IPS DF 6.9 (cell line): Measurements from ENCODE around the gene SAT1.
"Not testable (repeated sequence)": the region's sequence is repeated elsewhere in the genome, so short reads cannot be mapped to it uniquely, and the experiment has no call there.

Experiments
- DNase-seq: peaks from one replicate; pipeline ENCODE4 v3.0.0-alpha.2; 2013; ENCODE audit warnings: low read depth, low spot score
- H3K27ac ChIP-seq: one replicate; pipeline ENCODE4 v1.5.1; 2013; ENCODE audit warnings: low read length, control low read depth
- H3K27me3 ChIP-seq: 2 replicates; pipeline ENCODE4 v1.6.1; 2013; ENCODE audit warnings: mild to moderate bottlenecking, low read length; ENCODE audit not compliant: control insufficient read depth, insufficient read depth
- H3K36me3 ChIP-seq: 2 replicates; pipeline ENCODE4 v1.6.1; 2013; ENCODE audit warnings: low read length; ENCODE audit not compliant: control insufficient read depth, insufficient read depth
- H3K4me1 ChIP-seq: 2 replicates; pipeline ENCODE4 v1.6.1; 2013; ENCODE audit warnings: low read length; ENCODE audit not compliant: control insufficient read depth, insufficient read depth
- H3K4me3 ChIP-seq: 2 replicates; pipeline ENCODE4 v1.5.1; 2013; ENCODE audit warnings: mild to moderate bottlenecking, low read length
- H3K9me3 ChIP-seq: 2 replicates; pipeline ENCODE4 v1.6.1; 2013; ENCODE audit warnings: low read length, inconsistent platforms; ENCODE audit not compliant: control insufficient read depth, insufficient read depth
- WGBS: extraction: QIAGEN DNeasy Blood & Tissue Kit; methylation state at CpG from one replicate; pipeline ENCODE4 v1.1.7; 2013; ENCODE audit warnings: mixed read lengths, missing lambda C conversion rate; ENCODE audit not compliant: insufficient read length, insufficient coverage; 5-methylcytosine and 5-hydroxymethylcytosine counted together

SAT1 gene

GRCh38 chrX:23782863-23783588 is at the start of gene SAT1:
Gene SAT1 (plus strand): TSS chrX:23783173. CDS start chrX:23783352, 179 bp downstream.
- Histone ChIP-seq H3K27ac (no peak within 1 kb of the TSS), H3K4me1 (no peaks in the 10 kb centered on the region), H3K4me3 (peak within 1 kb of the TSS; percentile 61), H3K9me3 (no peaks in the 10 kb centered on the region), H3K36me3 (no peaks in the 10 kb centered on the region), H3K27me3 (no peaks in the 10 kb centered on the region)
- peak; percentile 48 for DNase-seq
- WGBS, result no CpG with 5 or more reads among the region's 58 CpGs

- H3K9me3 ChIP-seq, result no peaks in the 10 kb centered on the region
- no peak overlapping the region for H3K27ac ChIP-seq
- WGBS, result no CpG with 5 or more reads among the region's 3 CpGs
- no peak for DNase-seq
- H3K4me1 ChIP-seq, result no peaks in the 10 kb centered on the region
- no peak overlapping the region for H3K4me3 ChIP-seq
- no peaks in the 10 kb centered on the region for H3K36me3 ChIP-seq
- no peaks in the 10 kb centered on the region for H3K27me3 ChIP-seq
These were observed 46.9 kb upstream of the SAT1 start for GRCh38 chrX:23736030-23736429.

DNA sequence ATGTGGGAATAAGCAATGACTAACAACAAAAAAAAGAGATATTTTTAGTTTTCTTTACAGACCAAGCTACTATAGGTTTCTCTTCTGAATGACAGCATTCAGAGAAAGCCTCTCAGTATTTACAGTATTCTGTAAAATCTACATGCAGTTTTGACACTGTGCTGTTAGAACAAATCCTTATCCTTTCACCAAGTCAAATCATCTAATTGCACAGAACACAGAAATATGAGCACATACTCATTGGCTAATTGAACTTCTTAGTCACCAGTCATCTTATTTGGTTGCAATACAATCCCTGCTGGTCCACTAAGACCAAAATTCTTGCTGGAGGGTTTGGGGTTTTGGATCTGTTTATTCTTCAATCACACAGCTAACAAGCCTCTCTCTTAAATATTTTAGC is 45.6 kb upstream of the SAT1 start:
- Histone ChIP-seq H3K36me3 (no peaks in the 10 kb centered on the region), H3K4me3 (no peak overlapping the region), H3K9me3 (no peaks in the 10 kb centered on the region), H3K27ac (no peak overlapping the region), H3K4me1 (no peaks in the 10 kb centered on the region), H3K27me3 (no peaks in the 10 kb centered on the region)
- DNase-seq, result no peak

DNA sequence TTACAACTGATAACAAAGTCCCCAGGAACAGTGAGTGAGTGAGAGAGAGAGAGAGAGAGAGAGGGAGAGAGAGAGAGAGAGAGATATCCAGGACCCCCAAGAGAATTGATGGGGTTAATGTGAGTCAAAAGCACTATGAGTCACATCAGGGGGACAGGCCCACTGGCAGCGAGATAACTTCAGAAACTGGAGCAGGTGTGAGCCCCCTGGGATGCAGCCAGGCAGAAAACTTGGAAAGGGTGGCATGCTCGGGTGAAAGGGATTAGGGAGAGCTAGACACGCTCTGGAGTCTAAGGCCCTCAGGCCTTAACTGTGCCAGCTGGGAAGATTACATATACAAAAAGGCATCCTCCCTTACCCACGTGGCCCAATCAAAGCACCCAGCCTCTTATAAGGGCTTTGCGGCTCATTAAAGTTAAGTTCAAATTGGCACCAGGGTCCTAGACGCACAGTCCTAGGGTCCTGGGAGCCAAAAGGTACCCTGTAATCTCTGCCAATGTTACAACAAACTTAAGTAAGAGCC is 40.7 kb upstream of the SAT1 start:
- H3K27ac ChIP-seq, result no peak overlapping the region
- no peak for DNase-seq
- no CpG with 5 or more reads among the region's 6 CpGs for WGBS

GRCh38 chrX:23742697-23743622 is 40.0 kb upstream of the SAT1 start, which contains the start of gene ACOT9:
Gene ACOT9 (minus strand): TSS chrX:23743276. CDS start chrX:23743144, 132 bp downstream.
- H3K4me1 ChIP-seq, result no peaks in the 10 kb centered on the region
- H3K27ac ChIP-seq, result no peak within 1 kb of the TSS
- H3K4me3 ChIP-seq, result peak within 1 kb of the TSS; percentile 97
- no peaks in the 10 kb centered on the region for H3K27me3 ChIP-seq
- H3K36me3 ChIP-seq, result no peaks in the 10 kb centered on the region
- no peaks in the 10 kb centered on the region for H3K9me3 ChIP-seq
- DNase-seq, result peak; percentile 48
- no CpG with 5 or more reads among the region's 73 CpGs for WGBS

More for the DNA sequence above, 40.7 kb upstream of the SAT1 start:
- H3K36me3 ChIP-seq, result no peaks in the 10 kb centered on the region
- H3K4me3 ChIP-seq, result peak overlapping the region; percentile 97; the same call in 1 of the 2 replicates
- no peaks in the 10 kb centered on the region for H3K4me1 ChIP-seq
- no peaks in the 10 kb centered on the region for H3K9me3 ChIP-seq
- no peaks in the 10 kb centered on the region for H3K27me3 ChIP-seq

- H3K27ac ChIP-seq, H3K27me3 ChIP-seq, H3K9me3 ChIP-seq, H3K4me1 ChIP-seq, DNase-seq, H3K4me3 ChIP-seq, H3K36me3 ChIP-seq: not testable (repeated sequence)
- WGBS, result no CpG with 5 or more reads among the region's 14 CpGs
These were observed 39.4 kb upstream of the SAT1 start for GRCh38 chrX:23743623-23743971.

- no CpG with 5 or more reads among the region's 3 CpGs for WGBS
- no peak overlapping the region for H3K4me3 ChIP-seq
- H3K9me3 ChIP-seq, result no peaks in the 10 kb centered on the region
- no peaks in the 10 kb centered on the region for H3K27me3 ChIP-seq
- H3K4me1 ChIP-seq, result no peaks in the 10 kb centered on the region
- H3K36me3 ChIP-seq, result no peaks in the 10 kb centered on the region
- DNase-seq, result no peak
- no peak overlapping the region for H3K27ac ChIP-seq
These were observed 37.2 kb upstream of the SAT1 start for GRCh38 chrX:23745786-23746185.

DNA sequence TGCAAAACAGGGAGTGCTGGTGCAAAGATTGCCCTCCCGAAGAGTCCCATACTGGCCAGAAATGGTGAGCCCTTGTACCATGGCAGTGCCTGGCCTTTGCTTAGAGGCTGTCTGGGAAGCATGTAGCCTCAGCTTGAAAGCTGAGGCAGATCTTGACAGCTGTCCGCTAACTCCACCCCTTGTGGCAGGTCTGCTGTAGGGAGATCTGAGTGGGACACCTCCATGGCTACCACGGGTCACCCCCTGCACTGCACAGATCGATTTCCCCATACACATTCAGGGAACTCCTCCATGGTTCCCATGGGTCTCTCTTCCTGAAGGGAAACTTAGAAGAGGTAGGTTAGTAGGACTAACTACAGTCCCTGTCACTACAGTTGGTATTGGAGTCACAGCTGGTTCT is 33.8 kb upstream of the SAT1 start:
- H3K27me3 ChIP-seq, result no peaks in the 10 kb centered on the region
- no peaks in the 10 kb centered on the region for H3K36me3 ChIP-seq
- WGBS, result no CpG with 5 or more reads among the region's 4 CpGs

DNA sequence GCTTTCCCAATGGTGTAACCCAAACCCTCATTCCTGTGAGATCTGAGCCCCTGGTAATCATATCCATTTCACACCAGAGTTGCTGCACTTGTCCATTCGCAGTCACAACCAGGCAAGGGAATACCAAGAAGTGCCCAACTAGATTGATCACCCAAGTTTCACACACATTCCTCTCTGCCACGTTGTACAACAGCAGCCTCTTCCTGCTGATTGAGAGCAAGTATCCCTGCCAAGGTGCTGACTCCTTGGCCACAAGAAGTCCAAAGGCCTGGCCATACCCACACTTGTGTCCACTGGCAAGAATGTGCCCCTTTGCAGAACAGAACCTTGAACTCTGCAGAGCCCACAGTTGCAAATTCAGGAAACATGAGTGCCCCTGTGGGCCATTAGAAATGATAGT is 33.4 kb upstream of the SAT1 start:
- DNase-seq, result no peak
- H3K36me3 ChIP-seq, result no peaks in the 10 kb centered on the region
- no peak overlapping the region for H3K27ac ChIP-seq
- no peaks in the 10 kb centered on the region for H3K4me1 ChIP-seq
- no peaks in the 10 kb centered on the region for H3K9me3 ChIP-seq
- WGBS, result no CpG with 5 or more reads among the region's 2 CpGs
- H3K4me3 ChIP-seq, result no peak overlapping the region
- no peaks in the 10 kb centered on the region for H3K27me3 ChIP-seq

More for the DNA sequence above, 33.8 kb upstream of the SAT1 start:
- DNase-seq, result no peak
- H3K4me1 ChIP-seq, result no peaks in the 10 kb centered on the region
- no peak overlapping the region for H3K27ac ChIP-seq
- H3K4me3 ChIP-seq, result no peak overlapping the region
- H3K9me3 ChIP-seq, result no peaks in the 10 kb centered on the region

- DNase-seq, result no peak
- H3K27ac ChIP-seq, result no peak overlapping the region
- H3K4me1 ChIP-seq, result no peaks in the 10 kb centered on the region
- H3K27me3 ChIP-seq, result no peaks in the 10 kb centered on the region
- no CpG with 5 or more reads among the region's 2 CpGs for WGBS
- H3K36me3 ChIP-seq, result no peaks in the 10 kb centered on the region
- H3K4me3 ChIP-seq, result no peak overlapping the region
- H3K9me3 ChIP-seq, result no peaks in the 10 kb centered on the region
These were observed 30.1 kb upstream of the SAT1 start for GRCh38 chrX:23752740-23753415.
